Posterior cingulate gyrus (tissue), 11 donors: Measurements from ENCODE around the gene ARSJ.
"Not testable (repeated sequence)": the region's sequence is repeated elsewhere in the genome, so short reads cannot be mapped to it uniquely, and the experiment has no call there.

Experiments used
- DNase-seq, 10 donors: peaks; one replicate each; pipeline versions ENCODE4 v3.0.0 to v3.0.0-alpha.2; 2020 to 2021; ENCODE audit warnings: mixed read lengths in 3 of 10
- intact Hi-C: fragments of 100-400 bp; cut with DNase I; formaldehyde crosslinking; loops from one replicate; pipeline ENCODE4 v1.15.1; 2023

Gene ARSJ

DNA sequence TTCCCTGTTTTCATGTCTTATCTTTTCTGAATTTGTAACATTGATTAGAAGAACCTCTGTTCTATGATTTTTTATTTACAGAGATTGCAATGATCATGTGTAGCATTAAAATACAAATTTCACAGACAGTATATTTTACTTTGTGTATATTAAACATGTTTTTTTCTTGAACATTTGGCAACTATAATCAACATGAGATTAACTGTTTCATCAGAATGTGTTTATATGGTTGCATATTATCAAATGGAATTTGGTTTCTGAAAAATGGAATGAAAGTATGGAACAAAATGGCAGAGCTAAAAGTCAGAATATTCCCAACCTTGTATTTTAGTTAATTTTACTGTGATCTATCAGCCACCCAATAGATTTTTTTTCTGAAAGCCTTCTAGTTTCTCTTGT, 19.9 kb downstream of the ARSJ start:
- no peak for DNase-seq
- intact Hi-C loops: no loop called here

DNA sequence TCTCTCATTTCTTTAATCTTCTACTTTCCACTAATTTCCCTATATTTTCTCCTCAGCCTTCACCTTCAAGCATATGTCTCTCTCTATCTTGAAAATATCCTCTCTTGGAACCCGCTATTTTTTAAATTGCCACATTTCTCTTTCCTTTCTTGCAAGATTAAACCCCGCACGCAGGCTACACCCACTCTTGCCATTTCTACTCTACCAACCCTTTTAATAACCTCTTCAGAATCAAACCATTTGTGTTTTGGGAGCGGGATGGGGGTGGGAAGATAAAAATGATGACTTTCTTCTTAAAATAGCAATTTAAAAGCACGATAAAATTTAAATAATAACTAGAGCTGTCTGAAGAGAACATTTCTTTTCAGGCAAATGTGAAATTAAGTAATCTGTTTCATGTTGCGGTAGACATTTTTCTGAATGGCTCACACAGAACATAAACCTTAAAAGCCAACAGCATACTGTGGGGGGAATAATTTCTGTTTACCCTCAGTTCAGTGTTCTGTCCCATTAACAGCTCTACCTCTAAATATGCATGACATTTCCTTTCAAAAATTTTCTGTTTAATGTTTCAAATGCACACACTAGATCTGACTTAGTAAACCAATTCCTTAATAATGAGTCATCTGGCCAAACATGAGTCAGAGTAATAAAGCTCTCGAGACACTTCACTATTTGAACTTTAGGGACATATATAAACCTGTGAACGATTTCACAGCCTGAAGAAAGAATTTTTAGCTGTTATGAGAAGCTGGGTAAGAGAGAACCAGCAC, 20.5 kb downstream of the ARSJ start:
- intact Hi-C loops: no loop called here
- DNase-seq: no peak

DNA sequence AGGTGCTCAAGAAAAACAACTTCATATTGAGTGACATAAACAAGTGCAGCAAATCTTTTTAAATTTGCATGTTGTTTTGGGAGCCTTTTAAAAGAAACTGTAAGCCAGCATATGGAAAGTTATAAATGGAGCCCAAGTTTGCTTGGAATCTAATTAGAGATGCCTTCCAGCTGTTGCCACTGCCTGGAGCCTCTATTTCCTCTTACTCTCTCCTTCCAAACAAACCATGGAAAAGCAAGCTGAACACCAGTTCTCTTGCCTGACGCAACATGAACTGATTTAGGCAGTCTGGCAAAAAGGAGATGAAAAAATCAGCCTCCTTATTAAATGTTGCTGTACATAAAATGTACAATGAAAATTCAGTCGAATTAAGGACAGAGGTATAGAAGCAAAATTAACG, 21.5 kb downstream of the ARSJ start:
- intact Hi-C loops: no loop called here
- no peak for DNase-seq

DNA sequence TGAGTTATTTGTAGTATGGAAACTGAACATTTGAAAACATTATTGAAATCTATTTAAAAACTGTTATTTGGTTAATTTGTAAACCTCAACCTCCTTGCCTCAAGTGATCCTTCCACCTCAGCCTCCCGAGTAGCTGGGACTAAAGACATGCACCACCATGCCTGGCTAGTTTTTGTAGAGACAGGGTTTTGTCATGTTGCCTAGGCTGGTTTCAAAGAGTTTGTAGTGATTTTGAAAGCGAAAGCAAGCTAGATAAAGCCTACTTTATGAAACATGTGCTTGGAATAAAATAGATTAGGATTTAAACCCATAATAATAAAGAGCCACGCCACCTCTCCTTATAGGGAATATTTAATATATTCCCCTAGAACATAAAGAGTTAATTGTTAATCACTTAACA, 23.5 kb downstream of the ARSJ start:
- intact Hi-C loops: no loop called here
- DNase-seq: no peak

DNA sequence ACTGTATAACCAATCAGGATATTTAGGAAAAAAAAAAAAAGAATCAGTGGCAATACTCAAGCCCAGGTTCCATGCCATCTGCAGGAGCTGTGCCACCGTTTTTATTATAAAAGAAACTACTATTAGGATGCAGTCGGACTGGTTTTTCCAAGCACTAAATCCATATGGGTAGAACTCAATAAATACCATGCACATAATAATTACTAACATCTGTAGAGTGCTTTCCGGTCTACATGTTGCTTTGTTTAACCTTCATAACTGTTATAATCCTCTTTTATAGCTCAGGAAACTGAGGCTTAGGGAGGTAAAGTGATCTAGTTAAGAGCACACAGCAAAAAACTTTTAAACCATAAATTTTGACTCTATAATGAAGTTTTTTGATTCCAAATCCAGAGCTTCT, 24.0 kb downstream of the ARSJ start:
- intact Hi-C loops: no loop called here
- no peak for DNase-seq

DNA sequence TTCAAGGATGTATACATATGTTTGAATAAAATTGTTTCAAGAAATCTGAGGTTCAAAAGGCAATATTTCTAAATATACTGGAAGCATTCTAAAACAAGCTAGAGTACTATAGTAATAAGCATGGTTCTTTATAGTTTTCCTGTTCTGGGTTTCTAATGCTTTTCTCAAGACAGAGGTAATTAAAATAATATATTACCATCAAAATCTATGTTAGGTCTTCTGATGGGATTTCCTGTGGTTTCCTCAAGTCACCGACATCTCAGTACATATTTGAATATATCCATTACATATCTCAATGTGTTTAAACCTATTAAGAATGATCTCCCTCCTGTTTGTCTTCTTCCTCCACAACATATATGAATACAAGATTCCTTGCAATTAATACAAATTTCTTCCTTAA, 25.6 kb downstream of the ARSJ start:
- DNase-seq: no peak
- intact Hi-C loops: no loop called here

DNA sequence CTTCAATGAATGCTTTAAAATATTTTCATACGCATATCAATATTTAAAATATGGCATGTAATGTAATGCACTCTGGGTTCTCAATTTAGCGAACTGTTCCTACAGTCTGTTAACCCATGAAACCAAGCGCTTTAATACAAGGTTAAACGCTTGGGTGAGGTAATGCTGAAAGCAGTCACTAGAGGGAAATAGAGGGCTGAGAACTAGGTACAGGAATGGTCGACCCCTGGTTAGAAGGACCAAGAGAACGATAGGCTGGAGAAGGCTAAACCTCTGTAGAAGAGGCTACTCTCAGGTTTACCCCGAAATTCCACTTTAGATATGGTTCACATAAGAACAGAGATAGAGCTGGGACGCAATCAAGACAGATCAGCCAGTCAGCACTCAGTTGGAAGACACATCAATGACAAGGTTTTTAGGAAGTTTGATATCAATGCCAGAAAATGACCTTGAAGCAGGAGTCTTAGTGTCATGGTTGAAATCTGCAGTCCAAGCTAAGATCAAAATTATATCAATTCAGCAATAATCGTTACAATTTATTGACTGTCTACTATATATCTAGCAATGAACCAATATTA, 26.9 kb downstream of the ARSJ start:
- intact Hi-C loops: no loop called here
- no peak for DNase-seq

DNA sequence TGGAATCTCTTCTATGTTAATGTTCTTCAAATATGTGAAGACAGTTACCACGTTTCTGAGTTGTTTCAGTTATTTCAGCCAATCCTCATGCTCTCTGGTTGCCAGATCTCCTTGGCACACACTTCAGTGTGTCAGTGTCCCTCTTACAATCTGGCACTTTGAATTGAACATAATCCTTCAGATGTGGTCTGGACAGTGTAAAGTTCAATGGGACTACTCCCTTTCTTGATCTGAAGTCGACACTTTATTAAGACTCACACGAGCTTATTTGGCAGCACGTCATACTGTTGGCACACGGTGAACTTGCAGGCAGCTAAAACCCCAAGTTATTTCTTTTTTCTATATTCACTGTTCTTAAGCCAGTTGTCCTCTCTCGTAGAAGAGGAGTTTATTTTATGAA, 28.2 kb downstream of the ARSJ start:
- intact Hi-C loops: no loop called here
- no peak for DNase-seq

DNA sequence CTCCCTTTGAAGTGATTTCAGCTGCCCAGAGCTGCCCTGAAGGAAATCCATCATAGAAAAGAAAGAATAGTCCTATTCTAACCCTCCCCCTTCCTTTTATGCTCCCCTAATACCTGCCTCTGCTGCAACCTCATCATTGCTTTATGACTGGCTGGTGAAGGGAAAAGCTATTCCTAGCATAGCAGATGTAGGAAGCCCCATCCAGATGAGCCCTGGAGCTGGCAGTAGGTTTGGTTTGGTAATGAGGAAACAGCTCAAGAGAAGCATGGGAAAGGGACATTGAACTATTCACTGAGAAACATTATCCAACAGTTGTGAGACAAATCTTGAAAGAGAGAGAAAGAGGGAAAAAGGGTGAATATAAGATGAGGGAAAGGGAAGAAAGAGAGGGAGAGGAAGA, 29.2 kb downstream of the ARSJ start:
- no peak for DNase-seq
- intact Hi-C loops: no loop called here

DNA sequence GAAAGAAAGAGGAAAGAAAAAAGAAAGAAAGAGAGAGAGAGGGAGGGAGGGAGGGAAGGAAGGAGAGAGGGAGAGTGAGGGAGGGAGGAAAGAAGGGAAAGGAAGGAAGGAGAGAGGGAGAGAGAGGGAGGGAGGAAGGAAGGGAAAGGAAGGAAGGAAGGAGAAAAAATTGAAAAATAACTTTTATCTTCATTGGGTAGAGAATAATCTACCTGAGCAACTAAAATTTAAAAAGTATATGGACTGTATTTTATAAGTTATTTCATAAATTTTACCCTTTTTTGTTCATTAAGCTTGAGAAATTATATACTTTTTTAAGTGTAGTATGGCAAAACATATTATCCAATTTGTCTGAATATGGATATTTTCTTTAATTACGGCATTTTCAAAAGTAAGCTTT, 32.0 kb downstream of the ARSJ start:
- DNase-seq: no peak
- intact Hi-C loops: no loop called here

DNA sequence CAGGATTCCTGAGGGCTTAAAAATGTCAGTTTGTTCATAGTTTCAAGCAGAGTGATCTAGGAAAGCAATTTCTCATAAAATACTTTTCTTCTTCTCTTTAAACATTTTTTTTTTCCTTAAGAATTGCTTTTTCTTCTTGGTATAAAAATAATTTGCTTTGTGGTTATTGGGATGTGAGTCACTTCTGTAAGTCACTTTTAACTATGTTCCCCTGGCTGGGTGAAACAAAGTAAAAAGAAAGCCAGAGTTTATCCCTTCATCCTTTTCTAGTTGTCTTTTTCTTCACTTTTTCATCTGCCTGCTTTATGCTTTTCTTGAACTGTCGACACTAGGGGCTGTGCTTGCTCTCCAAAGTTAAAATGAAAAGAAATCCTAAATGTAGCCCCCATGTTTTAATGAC, 33.5 kb downstream of the ARSJ start:
- no peak for DNase-seq
- intact Hi-C loops: no loop called here

DNA sequence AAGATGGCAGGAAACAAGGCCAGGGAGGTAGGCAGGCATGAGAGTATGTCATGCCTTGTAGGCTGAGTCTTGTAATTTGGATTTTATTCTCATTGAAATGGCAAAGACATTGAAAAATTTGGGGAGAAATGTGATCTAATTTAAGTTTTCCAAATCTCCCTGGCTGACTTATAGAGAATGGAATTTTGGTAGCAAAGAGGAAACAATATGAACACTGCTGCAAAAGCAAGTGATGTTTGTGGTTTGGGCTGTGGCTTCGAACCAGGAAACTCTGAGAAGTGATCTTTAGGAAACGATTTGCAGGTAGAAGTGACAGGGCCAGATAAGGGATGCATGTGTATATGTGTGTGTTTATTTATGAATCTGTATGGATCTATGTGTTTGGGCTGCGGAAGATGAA, 35.6 kb downstream of the ARSJ start:
- no peak for DNase-seq
- intact Hi-C loops: no loop called here

DNA sequence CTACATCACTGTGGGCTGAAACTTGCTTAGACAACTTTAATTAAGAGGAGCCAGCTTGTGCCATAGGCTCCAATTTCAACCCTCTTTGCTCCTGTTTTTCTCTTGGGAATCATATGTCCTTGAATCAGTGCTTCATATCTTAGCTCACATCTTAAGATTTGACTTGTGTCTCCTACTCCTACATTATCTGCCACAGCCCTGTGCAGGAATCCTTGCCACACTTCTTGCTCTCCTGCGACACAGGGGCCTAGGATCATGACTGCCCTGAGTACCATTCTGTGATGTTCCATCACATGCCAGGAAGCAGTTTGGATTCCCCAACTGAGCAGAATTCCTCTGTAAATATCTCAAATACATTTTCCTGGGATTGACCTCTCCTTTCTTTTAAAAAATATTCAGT, 36.4 kb downstream of the ARSJ start:
- DNase-seq: no peak
- intact Hi-C loops: no loop called here

DNA sequence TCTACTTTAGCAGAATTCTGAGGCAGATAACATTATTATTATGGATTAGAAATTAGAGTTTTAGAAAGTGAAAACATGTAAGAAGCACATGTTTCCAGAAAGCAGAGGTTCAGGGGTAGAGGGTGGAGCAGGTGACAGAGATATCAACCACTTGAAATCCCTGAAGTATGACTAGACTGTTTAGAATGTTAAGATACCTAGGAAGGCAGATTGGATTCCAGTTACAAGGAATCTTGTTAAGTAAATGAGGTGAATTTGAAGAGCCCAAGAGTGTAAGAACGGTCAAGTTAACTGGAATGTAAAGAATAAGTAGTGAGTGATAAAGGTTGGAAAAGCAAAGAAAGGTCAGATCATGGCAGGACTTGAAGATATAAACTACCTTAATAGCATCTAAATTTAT, 37.6 kb downstream of the ARSJ start:
- intact Hi-C loops: no loop called here

DNA sequence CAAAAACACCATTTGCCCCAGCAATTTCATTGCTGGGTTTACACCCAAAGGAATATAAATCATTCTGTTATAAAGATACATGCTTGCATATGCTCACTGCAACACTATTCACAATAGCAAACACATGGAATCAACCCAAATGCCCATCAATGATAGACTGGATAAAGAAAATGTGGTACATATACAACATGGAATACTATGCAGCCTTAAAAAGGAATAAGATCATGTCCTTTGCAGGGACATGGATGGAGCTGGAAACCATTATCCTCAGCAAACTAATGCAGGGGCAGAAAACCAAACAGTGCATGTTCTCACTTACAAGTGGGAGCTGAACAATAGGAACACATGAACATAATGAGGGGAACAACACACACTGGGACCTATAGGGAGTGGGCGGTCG, 39.3 kb downstream of the ARSJ start:
- intact Hi-C loops, DNase-seq: not testable (repeated sequence)

More for the DNA sequence above, 37.6 kb downstream of the ARSJ start:
- no peak for DNase-seq

DNA sequence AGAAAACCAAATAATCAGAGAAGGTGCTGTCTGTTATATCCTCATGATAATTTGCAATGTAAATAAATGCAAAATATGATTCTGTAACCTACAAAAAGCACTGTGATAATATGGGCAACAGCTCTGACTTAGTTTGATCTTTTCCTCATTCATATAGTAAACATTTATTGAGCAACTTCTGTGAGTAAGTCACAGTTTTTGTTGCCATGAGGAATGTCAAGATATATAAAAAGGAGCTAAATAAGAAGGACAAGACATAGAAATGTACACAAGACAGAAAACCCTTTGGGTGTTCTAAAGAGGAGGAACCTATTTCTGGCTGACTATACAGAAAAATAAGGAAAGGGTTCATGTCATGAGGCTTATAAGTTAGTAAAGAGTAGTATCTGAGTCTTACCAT, 44.3 kb downstream of the ARSJ start:
- DNase-seq: no peak
- intact Hi-C loops: no loop called here

DNA sequence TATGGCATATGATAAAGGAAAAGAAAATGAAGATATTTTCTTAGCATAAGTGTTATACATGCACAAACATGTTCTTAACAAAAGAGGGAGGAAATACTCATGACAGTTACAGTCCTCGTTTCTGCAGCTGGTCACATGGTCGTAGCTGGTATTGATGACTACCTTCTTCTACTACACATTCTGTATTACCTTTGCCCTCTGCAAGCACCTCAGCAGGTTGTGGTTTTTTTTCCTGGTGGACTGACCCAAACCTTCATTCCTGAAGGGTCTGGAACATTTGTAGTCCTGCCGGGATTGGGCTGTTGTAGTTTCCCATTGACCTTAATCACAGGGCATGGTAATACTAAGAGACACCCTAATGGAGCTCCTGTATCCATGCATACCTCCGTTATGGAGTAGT, 54.7 kb downstream of the ARSJ start:
- intact Hi-C loops: not testable (repeated sequence)

DNA sequence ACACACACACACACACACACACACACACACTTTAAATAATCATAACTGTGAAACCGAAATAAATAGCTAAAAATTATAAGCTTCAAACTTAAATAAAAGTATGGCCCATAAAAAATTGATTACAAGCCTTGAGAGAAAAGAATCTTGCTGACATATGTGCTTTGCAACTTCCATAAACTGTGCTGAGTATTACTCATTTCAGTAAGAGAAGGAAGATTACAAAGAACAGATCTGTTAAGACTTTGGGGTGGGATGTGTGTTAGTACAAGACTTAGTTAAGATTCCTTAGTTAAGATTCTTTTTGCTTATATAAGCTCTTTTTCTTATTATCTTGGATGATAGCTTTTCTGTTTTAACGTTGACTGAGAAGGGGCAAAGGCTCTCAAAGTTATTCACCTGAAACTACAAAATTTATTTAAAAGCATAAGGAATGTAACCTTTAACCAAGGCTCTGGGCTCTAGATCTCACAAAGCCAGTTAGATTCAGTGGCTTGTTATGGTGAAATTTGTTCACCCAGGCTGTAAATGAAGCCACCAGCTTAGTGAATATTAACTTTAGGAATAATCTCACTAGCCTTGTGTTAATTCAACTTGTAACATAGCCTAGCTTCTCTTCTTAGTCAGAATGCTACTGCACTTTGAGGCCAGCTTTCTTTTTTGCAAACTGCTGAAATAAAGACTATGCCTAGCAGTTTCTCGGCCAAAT, 58.2 kb downstream of the ARSJ start:
- no peak for DNase-seq

More for the DNA sequence above, 54.7 kb downstream of the ARSJ start:
- not testable (repeated sequence) for DNase-seq

DNA sequence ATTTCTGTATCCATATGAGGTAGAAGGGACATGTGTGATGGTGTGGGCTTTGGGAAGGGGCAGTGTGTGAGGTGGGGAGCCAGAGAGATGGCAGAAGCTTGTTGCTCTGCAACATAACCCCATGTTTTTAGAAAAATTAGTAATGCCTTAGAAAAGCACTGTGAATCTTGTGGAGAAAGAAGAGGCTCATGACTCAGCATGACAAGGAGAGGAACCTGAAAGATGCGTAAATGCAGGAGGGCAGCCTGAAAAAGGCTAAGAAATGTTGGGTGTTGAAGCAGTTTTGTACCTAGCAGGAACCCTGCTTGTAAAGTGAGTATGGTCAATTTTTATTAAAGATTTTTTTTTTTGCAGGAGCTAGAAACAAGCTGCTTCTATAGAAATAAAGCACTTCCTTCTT, 59.8 kb downstream of the ARSJ start:
- intact Hi-C loops: no loop called here
- no peak for DNase-seq

More for the DNA sequence above, 58.2 kb downstream of the ARSJ start:
- intact Hi-C loops: no loop called here

DNA sequence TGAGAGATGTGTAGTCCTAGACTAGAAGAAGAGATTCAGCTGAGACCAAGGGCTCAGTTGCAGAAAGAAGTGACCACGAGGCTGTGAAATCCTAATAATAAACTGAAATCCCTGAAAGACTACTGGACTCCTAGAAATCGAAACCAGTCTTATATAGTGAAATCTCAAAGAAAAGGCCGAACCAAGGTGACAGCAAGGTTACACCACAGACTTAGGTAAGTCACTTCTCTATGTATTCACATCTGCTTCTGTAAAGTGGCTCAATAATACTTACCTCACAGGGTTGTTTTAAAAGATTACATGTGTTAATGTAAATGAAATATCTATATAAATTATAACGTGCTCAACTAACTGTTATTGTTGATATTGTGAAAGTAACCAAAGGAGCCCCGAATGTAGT, 60.3 kb downstream of the ARSJ start:
- no peak for DNase-seq
- intact Hi-C loops: no loop called here

DNA sequence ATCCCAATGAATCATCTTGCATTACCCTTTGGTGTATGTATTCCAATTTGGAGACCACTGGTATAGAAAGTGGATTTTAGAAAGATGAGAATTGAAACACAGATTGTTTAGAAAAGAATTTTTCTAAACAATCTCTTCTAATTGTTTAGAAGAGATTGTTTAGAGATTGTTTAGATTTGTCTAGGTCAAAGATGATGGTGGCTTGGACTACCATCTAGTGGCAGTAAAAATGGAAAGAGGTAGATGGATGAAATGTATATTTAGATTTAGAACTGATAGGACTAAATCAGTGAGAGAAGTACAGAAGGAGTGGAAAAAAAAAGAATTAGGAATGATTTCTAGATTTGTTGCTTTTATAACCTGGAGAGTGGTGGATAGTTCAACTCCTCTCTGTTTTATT, 70.6 kb downstream of the ARSJ start:
- intact Hi-C loops: loop anchor here (5.0 kb wide), 1 partner anchor 517 kb away; no protein-coding TSS in a partner anchor
- DNase-seq: no peak

DNA sequence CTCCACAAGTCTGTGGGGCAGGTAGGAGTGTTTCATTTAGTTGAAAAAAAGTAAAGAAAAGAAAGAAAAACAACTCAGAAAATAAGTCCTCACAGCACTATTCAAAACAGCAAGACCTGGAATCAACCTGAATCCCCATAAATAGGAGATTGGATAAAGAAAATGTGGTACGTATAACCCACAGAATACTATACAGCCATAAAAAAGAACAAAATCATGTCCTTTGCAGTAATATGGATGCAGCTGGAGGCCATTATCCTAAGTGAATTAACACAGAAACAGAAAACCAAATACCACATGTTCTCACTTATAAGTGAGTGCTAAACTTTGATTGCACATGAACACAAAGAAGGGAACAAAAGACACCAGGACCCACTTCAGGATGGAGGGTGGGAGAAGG, 71.9 kb downstream of the ARSJ start:
- no peak for DNase-seq
- intact Hi-C loops: loop anchor here (5.0 kb wide), 1 partner anchor 515 kb away; no protein-coding TSS in a partner anchor
